Germinal center (tissue), 1 donor: ENCODE measurements around the gene SEC14L1.
A peak's percentile ranks its signal among the peaks of the same experiment; 100 is the strongest.
"Not testable (repeated sequence)": the region's sequence is repeated elsewhere in the genome, so short reads cannot be mapped to it uniquely, and the experiment has no call there.

Source experiments
- DNase-seq: peaks from one replicate; pipeline ENCODE4 v3.0.0; 2012; ENCODE audit warnings: mixed read lengths, low spot score

Gene SEC14L1

DNA sequence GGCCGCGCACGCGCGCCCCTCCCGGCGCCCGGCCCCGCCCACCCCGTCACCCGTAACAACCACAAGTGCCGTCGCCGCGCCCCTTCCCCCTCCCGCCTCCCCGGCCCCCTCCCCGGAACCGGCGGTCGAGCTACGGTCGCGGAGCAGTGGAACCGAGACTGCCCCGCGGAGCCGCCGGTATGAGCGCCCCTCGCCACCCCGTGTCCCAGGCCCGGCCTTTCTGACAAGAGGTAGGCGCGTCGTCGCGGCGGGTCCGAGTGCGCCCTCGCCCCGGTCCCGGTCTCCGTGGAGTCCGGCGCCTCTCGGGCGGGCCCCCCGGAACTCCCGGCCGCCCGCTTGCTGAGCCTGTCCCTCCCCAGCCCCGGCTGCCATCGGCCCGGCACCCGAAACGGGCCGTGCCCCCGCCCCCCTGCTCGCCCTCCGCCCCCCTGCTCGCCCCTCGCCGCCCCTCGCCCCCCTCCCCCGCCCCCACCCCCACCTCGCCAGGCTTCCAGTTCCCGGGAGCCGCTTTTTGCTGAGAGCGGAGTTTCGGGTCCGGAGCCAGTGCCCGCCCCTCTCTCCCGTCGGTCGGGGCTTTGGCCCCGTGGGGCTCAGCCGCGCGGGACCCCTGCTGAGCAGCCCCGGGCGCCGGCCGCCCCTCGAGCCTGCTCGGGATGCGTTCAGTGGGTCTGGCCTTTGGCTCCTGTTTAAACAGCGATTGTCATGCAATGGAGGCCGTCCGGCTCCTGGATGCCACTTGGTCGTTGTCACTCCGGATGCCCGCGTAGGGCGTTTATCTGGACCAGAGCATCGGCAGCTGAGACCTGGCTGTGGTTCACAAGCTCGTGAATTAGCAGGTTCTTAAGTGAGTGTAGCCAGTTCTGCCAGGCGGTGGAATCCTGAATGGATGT lies at the start of gene SEC14L1:
TSS of gene SEC14L1 (plus strand) at position 92 of the 890 bp plus-strand sequence. CDS start 2,628 bp downstream, outside the sequence.
- no peak for DNase-seq

DNA sequence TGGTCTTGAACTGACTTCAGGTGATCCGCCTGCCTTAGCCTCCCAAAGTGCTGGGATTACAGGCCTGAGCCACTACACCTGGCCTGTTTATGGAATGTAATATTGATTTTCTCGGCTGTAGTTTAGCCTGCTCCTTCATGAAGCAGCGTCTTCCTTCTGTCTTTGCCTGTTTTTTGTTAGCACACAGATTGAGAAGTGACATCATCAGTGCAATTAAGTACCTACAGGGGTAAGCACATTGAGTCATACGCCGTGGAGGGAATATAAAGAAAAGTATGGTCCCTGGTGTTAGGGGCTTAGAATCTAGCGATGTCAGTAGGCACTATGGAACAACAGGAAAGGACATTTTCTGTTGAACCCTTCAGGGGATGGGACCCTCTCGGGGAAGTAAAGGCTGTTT lies 48.7 kb upstream of the SEC14L1 start:
- DNase-seq: no peak

DNA sequence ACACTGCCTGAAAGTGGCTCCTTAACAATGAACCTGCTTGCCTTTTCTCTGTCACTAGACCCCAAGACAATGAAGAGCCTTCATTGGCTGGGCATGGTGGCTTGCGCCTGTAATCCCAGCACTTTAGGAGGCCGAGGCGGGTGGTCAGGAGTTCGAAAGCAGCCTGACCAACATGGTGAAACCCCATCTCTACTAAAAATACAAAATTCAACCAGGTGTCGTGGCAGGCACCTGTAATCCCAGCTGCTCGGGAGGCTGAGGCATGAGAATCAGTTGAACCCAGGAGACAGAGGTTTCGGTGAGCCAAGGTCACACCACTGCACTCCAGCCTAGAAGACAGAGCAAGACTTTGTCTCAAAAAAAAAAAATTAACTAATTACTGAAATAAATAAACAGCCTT lies 45.3 kb upstream of the SEC14L1 start:
- DNase-seq: no peak

DNA sequence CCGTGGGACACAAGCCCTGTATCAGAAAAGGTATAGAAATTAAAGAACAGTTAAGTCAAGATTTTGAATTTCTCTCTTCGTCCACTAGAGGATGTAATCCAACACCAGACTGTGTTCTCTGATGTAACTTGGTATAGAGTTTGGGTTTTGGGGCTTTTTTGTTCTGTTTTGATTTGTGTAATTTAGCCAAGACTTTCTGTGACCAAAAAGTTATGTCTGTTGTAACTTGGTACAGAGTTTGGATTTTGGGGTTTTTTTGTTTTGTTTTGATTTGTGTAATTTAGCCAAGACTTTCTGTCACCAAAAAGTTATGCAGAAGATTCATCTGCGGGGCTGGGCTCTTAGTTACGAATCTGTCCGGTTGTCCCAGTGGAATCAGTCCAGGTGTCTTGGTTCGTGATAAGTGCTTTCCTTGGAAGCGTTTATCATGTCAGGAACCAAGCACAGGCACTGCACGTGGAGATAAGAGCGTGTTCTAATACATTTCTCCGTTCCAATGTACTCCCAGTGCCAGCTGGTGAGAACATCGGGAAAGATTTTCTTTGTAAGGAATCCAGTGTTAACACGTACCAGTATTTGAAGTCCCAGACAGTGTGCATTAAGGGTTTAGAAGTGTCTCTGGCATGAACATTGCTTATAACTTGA lies 44.1 kb upstream of the SEC14L1 start:
- DNase-seq: peak; percentile 47

DNA sequence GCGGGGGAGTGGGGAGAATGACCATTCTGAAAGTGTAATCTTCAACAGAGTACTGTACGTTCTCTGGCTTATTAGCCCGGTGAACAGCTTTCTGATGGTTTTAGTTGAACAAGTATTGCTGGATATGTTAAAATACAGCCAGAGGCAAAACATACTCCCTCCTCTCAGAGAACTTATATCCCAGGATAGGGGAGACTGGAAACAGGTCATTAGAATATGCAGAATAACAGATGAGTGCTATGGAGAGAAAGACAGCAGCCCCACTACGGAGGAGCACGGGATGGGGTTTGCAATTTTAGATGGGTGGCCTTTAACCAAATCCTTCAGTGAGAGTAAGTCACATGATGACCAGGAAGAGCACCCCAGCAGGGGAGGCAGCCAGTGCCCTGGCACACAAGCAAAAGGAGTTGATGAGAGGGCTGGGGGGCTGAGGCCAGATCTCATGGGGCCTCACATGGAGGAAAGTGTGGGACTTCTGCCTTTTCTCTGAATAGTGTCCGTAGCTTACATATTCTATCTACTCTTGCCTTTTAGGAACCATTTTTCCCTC lies 43.1 kb upstream of the SEC14L1 start:
- DNase-seq: no peak

DNA sequence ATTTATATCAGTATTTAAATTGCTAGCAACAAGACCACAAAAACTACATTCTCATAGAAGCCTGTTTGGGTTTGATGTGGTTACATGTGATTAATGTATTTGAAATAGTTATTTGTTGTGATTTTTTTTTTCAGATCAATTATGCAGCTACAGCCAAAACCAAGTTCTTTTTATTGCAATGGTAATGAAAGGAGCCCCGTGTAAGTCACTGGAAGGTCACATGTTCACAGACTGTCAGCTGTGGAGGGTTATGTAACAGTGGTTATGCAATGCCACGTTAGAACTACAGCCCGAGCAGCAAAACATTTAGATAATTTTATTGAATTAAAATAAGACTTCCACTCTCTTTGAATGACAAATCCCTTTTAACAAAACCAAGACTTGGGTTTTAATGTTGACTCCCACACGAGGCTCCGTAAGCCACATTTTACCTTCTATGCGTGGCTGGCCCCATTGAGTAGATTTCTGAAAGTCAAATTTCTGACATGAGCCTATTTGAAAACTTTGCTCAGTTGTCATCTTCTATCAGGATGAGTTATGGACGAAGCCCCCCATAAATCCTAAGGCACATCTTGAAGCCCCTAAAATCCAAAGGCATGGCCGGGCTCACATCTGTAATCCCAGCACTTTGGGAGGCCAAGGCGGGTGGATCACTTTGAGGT lies 41.8 kb upstream of the SEC14L1 start:
- no peak for DNase-seq

DNA sequence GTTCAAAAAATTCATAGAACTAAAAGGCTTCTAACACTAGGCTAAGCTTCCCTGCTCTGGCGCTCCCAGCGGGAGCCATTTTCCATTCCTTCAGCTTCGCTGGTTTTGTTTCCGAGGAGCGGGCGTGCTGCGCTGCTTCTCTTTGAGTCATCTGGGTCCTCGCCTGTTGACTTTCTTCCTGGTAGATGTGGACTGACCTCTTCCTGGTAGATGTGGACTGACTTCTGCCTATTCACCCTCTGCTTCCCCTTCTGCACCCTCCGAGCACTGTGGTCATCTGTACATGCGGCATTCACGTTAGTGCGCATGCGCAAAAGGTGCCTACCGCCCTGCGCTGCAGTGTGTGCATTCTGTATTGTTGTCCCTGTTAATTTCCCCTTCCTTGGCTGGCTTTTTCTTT lies 40.8 kb upstream of the SEC14L1 start:
- DNase-seq: no peak

DNA sequence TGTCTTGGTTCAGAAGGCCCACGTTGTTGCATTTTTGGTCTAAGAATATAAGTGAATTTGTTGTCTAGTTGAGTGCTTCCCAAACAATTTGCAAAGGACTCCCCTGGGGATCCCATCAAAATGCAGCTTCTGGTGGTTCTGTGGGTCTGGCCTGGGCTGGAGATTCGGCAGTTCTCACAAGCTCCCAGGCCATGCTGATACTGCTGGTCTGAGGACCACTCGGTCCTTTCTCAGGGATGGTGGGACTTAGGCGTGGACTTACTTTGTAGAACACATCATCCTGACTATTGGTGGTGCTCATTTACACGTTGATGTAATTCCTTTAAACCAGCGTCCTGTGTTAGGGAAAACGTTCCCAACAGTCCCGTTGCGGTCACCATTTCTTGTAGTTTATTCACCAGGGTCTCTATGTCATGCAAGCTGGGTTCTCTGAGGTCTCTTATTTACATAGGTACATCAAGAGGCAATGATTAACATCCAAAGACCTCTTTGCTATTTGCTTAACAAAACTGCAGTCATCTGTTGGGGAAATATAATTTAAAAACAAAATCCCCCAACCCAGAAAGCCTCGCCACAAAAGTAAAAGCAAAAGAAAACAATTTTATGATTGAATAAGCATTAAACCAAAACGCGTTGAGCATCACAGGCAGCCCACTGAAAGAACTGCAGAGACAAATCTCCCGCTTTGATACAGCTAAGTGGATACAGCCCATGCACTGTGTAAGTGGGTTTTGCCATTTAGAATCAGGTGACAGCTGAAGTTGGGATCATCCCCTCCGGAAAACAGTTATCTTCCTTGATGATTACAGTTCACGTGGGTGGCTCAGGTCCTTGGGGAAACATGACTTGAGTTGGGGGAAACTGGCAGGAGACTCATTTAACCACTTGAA lies 39.0 kb upstream of the SEC14L1 start:
- no peak for DNase-seq

DNA sequence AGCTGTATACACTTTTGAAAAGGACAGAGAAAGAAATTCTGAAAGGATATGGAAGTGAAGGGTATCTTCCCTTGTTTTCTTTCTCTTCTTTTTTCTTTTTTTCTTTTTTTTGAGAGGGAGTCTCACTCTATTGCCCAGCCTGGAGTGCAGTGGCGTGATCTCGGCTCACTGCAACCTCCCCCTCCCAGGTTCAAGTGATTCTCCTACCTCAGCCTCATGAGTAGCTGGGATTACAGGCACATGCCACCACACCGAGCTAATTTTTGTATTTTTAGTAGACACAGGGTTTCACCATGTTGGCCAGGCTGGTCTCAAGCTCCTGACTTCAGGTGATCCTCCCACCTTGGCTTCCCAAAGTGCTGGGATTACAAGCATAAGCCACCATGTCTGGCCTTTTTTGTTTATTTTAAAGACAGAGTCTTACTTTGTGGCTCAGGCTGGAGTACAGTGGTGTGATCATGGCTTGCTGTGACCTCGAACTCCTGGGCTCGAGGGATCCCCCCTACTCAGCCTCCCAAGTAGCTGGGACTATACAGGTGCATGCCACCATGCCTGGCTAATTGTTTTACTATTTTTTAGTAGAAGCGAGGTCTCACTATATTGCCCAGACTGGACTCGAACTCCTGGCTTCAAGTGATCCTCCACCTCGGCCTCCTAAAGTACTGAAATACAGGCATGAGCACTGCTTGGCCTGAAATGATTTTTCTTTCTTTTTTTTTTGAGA lies 38.2 kb upstream of the SEC14L1 start:
- DNase-seq: not testable (repeated sequence)

DNA sequence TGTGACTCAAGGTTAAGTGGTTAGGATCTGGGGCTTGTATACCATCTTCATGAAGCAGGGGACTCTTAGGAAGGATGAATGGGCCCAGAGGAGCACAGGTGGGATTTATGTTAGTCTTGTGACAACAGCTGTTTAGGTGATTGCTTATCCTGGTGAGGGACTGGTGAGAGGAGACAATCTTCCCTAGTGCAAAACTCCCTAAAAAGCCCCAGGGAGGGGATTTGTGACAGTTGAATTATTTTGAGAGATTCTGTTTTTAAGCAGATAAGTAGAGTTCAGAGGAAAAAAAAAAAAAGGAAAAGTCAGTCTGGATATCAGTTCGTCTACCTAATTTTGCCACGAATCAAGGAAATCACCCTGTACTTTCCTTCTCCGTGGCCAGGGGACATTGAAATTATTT lies 35.1 kb upstream of the SEC14L1 start:
- no peak for DNase-seq

DNA sequence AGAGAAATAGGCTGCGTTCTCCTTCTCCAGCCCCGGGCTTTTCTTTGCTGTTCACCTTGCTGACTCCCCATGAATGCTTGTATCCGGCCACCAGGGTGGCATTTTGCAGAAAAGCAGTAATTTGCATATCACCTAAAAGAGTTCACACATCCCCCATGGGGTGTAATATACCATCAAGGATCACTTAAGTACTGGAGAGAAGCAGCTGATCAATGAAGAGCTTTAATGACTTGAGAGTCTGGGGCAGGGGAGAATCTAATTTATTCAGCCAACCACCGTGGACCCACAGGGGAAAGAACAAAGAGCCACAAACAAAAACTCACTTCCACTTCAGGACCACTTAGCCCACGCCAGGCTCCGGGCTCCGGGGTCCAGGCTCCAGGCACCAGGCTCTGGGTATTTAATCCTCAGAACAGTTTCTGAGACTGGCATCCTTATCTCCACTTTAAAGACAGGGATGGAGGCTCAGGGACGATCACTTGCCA lies 33.9 kb upstream of the SEC14L1 start:
- peak; percentile 70 for DNase-seq

DNA sequence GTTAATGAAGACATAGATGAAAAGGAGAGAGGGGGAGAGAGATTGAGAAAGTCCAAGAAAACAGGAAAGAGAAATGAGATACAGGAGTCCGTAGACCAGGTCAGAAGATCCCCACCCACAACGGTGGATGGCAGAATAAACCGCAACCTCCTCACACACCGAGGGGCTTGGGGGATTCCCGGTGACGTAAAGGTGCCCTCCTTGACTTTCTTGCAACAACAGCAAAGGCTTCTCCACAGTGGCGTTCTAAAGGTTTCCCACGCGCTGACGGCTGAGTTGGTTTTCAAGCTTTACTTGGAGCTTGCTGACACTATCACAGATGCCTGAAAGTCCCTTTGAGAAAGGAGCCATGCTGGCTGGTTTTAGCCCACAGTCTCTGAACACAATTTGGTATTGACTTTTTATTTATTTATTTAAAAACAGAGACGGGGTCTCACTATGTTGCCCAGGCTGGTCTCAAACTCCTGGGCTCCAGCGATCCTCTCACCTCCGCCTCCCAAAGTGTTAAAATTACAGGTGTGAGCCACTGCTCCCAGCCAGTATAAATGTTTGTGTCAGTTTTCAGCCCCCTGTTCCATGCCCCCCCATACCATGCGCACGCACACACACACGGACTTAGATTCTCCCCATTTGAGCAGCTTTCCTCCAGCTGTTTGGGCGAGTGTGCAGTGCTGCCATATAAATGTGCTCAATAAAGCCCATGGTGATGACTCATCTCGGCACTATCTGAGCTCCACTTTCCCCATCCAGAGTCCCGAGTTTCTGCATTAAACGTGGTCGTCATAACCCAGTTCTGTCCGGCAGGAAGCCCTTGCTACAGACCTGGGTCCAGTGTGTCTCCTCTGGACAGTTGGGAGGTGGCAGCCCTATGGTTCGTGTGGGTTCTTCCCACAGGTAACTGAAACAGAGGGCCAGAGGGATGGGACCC lies 33.0 kb upstream of the SEC14L1 start:
- DNase-seq: peak; percentile 37

DNA sequence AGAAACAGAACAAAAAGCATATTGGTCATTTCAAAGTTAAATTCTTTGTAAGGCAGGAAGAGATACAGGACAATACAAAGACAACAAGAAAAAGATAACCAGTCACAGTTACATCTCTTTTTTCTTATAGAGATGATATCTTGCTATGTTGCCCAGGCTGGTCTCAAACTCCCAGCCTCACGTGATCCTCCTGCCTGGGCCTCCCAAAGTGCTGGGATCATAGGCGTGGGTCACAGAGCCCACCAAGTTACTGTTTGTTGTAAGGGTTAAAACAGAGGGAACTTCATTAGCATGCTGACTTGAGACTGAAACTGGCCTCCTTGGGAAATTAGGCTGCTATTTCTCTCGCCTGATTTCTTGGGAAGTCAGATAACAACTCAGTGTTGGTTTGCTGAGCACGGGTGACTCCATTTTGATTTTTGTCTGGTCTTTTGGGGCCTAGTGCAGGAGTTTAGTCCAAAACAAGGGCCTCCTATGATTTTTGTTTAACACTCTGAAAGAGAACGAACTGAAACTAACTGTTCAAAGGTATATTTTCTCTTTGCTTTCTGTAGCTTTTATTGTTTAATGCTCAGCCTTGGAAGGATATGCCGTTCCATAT lies 31.5 kb upstream of the SEC14L1 start:
- no peak for DNase-seq

DNA sequence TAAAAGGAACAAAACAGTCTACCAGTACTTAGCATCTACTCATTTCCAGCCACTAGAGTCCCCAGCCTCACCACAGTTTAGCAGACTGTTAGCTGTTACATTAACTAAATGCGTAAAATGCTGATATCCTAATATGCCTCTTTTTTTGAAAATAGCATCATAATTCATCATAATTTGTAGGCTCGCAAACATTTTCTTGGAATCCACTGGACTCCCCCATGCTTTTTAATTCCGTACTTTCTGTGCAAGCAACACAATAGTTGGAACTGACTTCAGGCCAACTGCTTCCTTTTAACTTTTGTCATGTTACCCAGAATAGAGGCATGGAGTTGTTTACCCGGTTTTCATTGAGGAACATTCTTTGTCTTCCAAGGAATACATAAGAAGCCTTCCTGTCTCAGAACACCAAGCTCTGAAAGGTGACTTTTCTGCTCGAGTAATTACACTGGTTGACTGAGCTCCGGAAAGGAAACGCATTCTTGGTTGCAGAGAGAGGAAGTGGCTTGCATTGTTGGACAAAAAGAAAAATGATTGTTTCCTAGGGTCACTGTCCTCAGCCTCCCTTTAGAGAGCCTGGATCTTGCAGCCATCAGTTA lies 30.9 kb upstream of the SEC14L1 start:
- DNase-seq: peak; percentile 54

DNA sequence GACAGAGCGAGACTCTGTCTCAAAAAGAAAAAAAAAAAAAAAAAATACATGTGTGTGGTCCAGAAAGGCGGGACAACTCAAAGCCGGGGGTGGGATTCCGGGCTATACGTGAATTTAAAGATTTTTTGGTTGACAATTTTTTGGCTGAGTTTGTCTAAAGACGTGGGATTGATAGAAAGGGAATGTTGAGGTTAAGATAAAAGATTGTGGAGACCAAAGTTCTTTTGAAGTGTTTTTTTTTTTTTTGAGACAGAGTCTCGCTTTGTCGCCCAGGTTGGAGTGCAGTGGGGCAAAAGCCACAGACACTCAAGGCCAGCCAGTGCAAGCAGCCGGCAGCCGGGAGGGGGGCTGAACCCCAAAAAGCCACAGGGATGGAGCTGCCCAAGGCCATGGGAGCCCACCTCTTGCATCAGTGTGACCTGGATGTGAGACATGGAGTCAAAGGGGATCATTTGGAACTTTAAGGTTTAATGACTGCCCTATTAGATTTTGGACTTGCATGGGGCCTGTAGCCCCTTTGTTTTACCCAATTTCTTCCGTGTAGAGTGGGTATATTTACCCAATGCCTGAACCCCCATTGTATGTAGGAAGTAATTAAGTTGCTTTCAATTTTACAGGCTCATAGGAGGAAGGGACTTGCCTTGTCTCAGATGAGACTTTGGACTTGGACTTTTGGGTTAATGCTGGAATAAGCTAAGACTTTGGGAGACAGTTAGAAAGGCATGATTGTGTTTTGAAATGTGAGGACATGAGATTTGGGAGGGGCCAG lies 29.4 kb upstream of the SEC14L1 start:
- DNase-seq: not testable (repeated sequence)

DNA sequence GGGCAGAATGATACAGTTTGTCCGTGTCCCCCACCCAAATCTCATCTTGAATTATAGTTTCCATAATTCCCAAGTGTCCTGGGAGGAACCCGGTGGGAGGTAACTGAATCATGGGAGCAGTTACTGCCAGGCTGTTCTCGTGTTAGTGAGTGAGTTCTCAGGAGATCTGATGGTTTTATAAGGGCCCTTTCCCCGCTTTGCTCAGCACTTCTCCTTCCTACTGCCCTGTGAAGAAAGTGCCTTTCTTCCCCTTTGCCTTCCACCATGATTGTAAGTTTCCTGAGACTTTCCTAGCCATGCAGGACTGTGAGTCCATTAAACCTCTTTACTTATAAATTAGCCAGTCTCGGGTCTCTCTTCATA lies 28.9 kb upstream of the SEC14L1 start:
- DNase-seq: no peak

DNA sequence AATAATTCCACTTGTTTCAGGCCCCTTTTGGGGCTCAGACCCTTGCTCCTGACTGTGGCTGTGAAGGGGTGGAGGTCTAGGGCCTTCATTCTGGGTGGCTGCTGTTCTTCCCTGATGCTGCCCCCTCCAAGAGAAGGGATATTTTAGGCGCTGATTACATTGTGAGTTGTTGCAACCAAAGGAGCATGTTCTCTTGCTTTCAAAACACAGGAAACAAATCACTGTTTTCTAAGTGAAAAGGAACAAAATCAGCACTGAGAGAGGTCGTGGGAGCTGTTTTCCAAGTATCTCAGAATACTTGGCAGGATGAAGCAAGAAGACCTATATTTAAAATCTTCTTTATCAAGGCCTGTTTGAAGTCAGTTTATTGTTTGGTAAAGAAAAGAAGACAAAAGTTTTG lies 25.3 kb upstream of the SEC14L1 start:
- no peak for DNase-seq

DNA sequence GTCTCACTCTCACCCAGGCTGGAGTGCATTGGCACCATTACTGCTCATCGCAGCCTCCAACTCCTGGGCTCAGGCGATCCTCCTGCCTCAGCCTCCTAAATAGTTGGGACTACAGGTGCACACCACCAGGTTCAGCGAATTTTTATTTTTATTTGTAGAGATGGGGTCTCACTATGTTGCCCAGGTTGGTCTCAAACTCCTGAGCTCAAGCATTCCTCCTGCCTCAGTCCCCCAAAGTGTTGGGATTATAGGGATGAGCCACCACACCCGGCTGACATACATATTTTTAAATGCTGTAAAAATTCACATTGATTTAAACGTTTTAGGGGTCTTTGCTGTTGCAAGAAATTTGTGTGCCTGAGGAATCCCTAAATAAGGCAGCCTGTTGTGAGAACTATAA lies 24.8 kb upstream of the SEC14L1 start:
- no peak for DNase-seq
